Measurements from ENCODE around the gene TSFM.

Gene TSFM

DNA sequence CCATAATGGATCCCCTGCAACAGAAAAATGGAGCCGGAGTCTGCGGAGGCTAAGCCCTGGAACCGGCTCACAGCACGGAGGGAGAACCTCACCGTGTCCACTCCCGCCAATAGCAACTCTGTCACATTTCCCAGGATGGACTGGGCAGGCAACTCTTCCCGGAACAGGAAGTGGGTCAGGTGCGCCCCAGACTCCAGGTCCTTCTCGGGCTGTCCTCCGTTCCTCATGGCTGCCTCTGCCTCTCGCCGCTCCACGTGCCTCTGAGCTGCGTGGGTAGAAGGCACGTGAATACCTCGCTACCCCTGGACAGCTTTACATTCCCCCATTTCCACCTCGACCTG lies 18.0 kb upstream of the TSFM start:
- Histone ChIP-seq H3K36me3 (ENCODE audit: control insufficient read depth, insufficient read depth, low read length) (peaks cover 2% of the 10 kb centered on the region), H3K79me2 (ENCODE audit: control insufficient read depth, insufficient read depth, low read length) (no peaks in the 10 kb centered on the region), H3K56ac (ENCODE audit: low read length) (peak overlapping the region; percentile 66), H3K18ac (ENCODE audit: low read length) (no peak overlapping the region), H3K79me1 (ENCODE audit: low read length) (no peaks in the 10 kb centered on the region), H3K27me3 (ENCODE audit: insufficient read depth, low read length, poor library complexity) (peaks cover 19% of the 10 kb centered on the region), H3K9ac (ENCODE audit: low read length) (peak overlapping the region; percentile 54), H2BK5ac (ENCODE audit: low read length) (no peak overlapping the region), H2BK15ac (replicated peaks; ENCODE audit: low read depth) (no peak overlapping the region), H4K5ac (ENCODE audit: low read length) (no peak overlapping the region), H4K8ac (ENCODE audit: low read depth, low read length) (no peak overlapping the region), H3K23ac (ENCODE audit: low read length) (no peak overlapping the region), H3K4me1 (ENCODE audit: control insufficient read depth, low read depth, low read length) (peaks cover 9% of the 10 kb centered on the region), H3K4me2 (ENCODE audit: low read length) (peak overlapping the region; percentile 65), H2AK5ac (ENCODE audit: low read length) (no peak overlapping the region), H2BK120ac (ENCODE audit: low read depth, low read length) (no peak overlapping the region), H3K4ac (ENCODE audit: low read depth, low read length) (no peak overlapping the region), H3K27ac (ENCODE audit: low read depth, low read length) (no peak overlapping the region), H3K4me3 (ENCODE audit: low read length) (peak overlapping the region; percentile 10)
- WGBS (ENCODE audit: extremely low coverage, insufficient coverage, low lambda C conversion rate), result no CpG with 5 or more reads among the region's 17 CpGs
- DNase-seq, result no peak

DNA sequence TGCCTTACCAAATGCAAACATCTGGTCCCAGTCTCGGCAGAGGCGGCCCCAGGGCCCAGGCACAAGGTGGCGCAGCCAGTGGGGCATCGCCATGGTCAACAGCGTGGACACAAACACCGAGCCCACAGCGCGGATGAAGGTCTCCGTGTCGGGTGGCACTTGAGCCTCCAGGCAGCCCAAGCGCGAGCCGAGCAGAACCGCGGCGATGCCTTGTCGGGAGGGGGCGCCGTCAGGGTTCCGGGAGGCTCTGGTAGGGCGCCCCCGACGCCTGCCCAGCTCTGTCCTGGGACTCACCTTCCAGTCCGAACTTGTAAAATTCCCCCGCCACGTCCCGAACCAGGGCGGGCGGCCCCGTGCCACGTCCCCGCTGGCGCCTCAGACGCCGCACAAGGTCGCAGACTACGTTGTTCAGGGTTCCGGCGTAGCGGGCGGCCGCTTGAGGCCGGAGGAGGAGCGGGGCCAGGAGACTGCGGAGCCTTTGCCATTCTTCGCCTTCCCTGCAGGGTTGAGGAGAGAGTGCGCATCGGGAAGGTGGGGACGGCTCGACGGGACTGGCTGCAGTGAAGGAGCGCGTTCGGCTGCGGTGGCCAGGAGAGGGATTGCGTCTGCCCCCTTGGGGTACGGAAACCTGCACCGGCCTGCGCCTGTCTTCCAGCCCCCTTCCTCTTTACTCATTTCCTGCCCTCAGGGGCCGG lies 17.4 kb upstream of the TSFM start:
- no peak overlapping the region for H3K4ac ChIP-seq (ENCODE audit: low read depth, low read length)
- no CpG with 5 or more reads among the region's 60 CpGs for WGBS (ENCODE audit: extremely low coverage, insufficient coverage, low lambda C conversion rate)
- no peak overlapping the region for H3K23ac ChIP-seq (ENCODE audit: low read length)
- no peak overlapping the region for H4K8ac ChIP-seq (ENCODE audit: low read depth, low read length)
- no peak overlapping the region for H3K18ac ChIP-seq (ENCODE audit: low read length)
- H2AK5ac ChIP-seq (ENCODE audit: low read length), result no peak overlapping the region
- H2BK120ac ChIP-seq (ENCODE audit: low read depth, low read length), result no peak overlapping the region
- H2BK15ac ChIP-seq (replicated peaks; ENCODE audit: low read depth), result no peak overlapping the region
- peak; percentile 78 for DNase-seq
- H3K4me3 ChIP-seq (ENCODE audit: low read length), result peak overlapping the region; percentile 10
- H3K9ac ChIP-seq (ENCODE audit: low read length), result peak overlapping the region; percentile 54
- no peak overlapping the region for H3K27ac ChIP-seq (ENCODE audit: low read depth, low read length)
- H3K36me3 ChIP-seq (ENCODE audit: control insufficient read depth, insufficient read depth, low read length), result peaks cover 2% of the 10 kb centered on the region
- H3K27me3 ChIP-seq (ENCODE audit: insufficient read depth, low read length, poor library complexity), result peaks cover 19% of the 10 kb centered on the region
- H4K5ac ChIP-seq (ENCODE audit: low read length), result no peak overlapping the region
- H2BK5ac ChIP-seq (ENCODE audit: low read length), result no peak overlapping the region
- peaks cover 9% of the 10 kb centered on the region for H3K4me1 ChIP-seq (ENCODE audit: control insufficient read depth, low read depth, low read length)
- H3K4me2 ChIP-seq (ENCODE audit: low read length), result peak overlapping the region; percentile 65
- H3K79me2 ChIP-seq (ENCODE audit: control insufficient read depth, insufficient read depth, low read length), result no peaks in the 10 kb centered on the region
- no peaks in the 10 kb centered on the region for H3K79me1 ChIP-seq (ENCODE audit: low read length)
- peak overlapping the region; percentile 66 for H3K56ac ChIP-seq (ENCODE audit: low read length)

DNA sequence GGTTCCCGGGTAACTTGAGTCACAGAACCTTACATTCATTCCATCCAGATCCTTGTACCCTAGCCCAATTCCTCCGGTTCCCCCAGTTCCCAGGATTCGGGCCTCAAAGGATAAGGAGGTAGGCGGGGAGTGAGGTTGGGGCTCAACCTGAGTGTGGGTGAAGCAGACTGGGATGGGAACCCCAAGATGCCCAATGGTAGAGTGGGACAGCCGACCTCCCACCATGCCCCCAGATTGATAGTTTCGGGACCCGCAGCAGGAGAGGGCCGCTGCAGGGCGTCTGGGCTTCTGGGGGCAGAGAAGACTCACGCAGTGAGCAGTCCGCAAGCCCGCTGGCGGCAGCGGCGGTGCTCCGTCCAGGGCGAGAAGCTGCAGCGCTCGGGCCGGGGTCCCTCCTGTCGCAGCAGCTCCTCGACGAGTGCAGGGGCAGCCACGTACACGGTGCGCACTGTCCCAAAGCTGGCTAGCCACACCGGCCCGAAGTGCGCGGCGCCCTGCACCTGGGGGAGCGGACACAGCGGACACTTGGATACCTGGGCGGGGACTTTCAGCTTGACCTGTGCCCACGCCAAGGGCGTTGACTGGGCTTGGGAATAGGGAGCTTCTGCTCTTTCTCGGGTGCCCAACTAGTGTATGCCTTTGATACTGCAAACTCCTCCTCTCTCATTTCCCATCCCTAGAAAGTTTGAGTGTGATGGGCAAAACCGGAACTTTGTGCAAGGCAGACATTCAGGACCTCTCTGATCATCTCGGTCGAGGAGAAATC lies 16.7 kb upstream of the TSFM start:
- no peak overlapping the region for H2BK120ac ChIP-seq (ENCODE audit: low read depth, low read length)

GRCh38 chr12:57766464-57767304 lies 15.9 kb upstream of the TSFM start, which contains the start of gene CYP27B1:
CYP27B1 (minus strand) TSS chr12:57767078; CDS start chr12:57767041, 37 bp downstream.
- peaks cover 2% of the 10 kb centered on the region for H3K36me3 ChIP-seq (ENCODE audit: control insufficient read depth, insufficient read depth, low read length)
- H3K56ac ChIP-seq (ENCODE audit: low read length), result peak within 1 kb of the TSS; percentile 66
- no peak within 1 kb of the TSS for H3K27ac ChIP-seq (ENCODE audit: low read depth, low read length)
- WGBS (ENCODE audit: extremely low coverage, insufficient coverage, low lambda C conversion rate), result no CpG with 5 or more reads among the region's 38 CpGs
- H3K18ac ChIP-seq (ENCODE audit: low read length), result no peak within 1 kb of the TSS
- peaks cover 8% of the 10 kb centered on the region for H3K79me1 ChIP-seq (ENCODE audit: low read length)
- peaks cover 9% of the 10 kb centered on the region for H3K4me1 ChIP-seq (ENCODE audit: control insufficient read depth, low read depth, low read length)
- no peak within 1 kb of the TSS for H3K4me3 ChIP-seq (ENCODE audit: low read length)
- peak within 1 kb of the TSS; percentile 38 for H3K9ac ChIP-seq (ENCODE audit: low read length)
- H3K27me3 ChIP-seq (ENCODE audit: insufficient read depth, low read length, poor library complexity), result peaks cover 19% of the 10 kb centered on the region
- H4K5ac ChIP-seq (ENCODE audit: low read length), result no peak within 1 kb of the TSS
- H2BK5ac ChIP-seq (ENCODE audit: low read length), result no peak within 1 kb of the TSS
- no peak within 1 kb of the TSS for H2BK120ac ChIP-seq (ENCODE audit: low read depth, low read length)
- peaks cover 3% of the 10 kb centered on the region for H3K79me2 ChIP-seq (ENCODE audit: control insufficient read depth, insufficient read depth, low read length)
- H2BK15ac ChIP-seq (replicated peaks; ENCODE audit: low read depth), result no peak within 1 kb of the TSS
- peak within 1 kb of the TSS; percentile 28 for H3K4me2 ChIP-seq (ENCODE audit: low read length)
- no peak within 1 kb of the TSS for H3K4ac ChIP-seq (ENCODE audit: low read depth, low read length)
- no peak within 1 kb of the TSS for H2AK5ac ChIP-seq (ENCODE audit: low read length)
- H3K23ac ChIP-seq (ENCODE audit: low read length), result no peak within 1 kb of the TSS
- peak; percentile 81 for DNase-seq
- no peak within 1 kb of the TSS for H4K8ac ChIP-seq (ENCODE audit: low read depth, low read length)

More for the DNA sequence above, 16.7 kb upstream of the TSFM start:
- peaks cover 2% of the 10 kb centered on the region for H3K36me3 ChIP-seq (ENCODE audit: control insufficient read depth, insufficient read depth, low read length)
- peaks cover 19% of the 10 kb centered on the region for H3K27me3 ChIP-seq (ENCODE audit: insufficient read depth, low read length, poor library complexity)
- H3K56ac ChIP-seq (ENCODE audit: low read length), result peak overlapping the region; percentile 66
- H3K4me1 ChIP-seq (ENCODE audit: control insufficient read depth, low read depth, low read length), result peaks cover 9% of the 10 kb centered on the region
- peak overlapping the region; percentile 51 for H3K9ac ChIP-seq (ENCODE audit: low read length)
- peaks cover 4% of the 10 kb centered on the region for H3K79me1 ChIP-seq (ENCODE audit: low read length)
- no peak overlapping the region for H3K23ac ChIP-seq (ENCODE audit: low read length)
- no peak for DNase-seq
- no peak overlapping the region for H2AK5ac ChIP-seq (ENCODE audit: low read length)
- no peak overlapping the region for H2BK5ac ChIP-seq (ENCODE audit: low read length)
- no peak overlapping the region for H4K8ac ChIP-seq (ENCODE audit: low read depth, low read length)
- no peaks in the 10 kb centered on the region for H3K79me2 ChIP-seq (ENCODE audit: control insufficient read depth, insufficient read depth, low read length)
- H3K18ac ChIP-seq (ENCODE audit: low read length), result no peak overlapping the region
- H3K4me3 ChIP-seq (ENCODE audit: low read length), result no peak overlapping the region
- WGBS (ENCODE audit: extremely low coverage, insufficient coverage, low lambda C conversion rate), result no CpG with 5 or more reads among the region's 40 CpGs
- H3K27ac ChIP-seq (ENCODE audit: low read depth, low read length), result no peak overlapping the region
- H3K4me2 ChIP-seq (ENCODE audit: low read length), result peak overlapping the region; percentile 28
- H4K5ac ChIP-seq (ENCODE audit: low read length), result no peak overlapping the region
- H3K4ac ChIP-seq (ENCODE audit: low read depth, low read length), result no peak overlapping the region
- no peak overlapping the region for H2BK15ac ChIP-seq (replicated peaks; ENCODE audit: low read depth)

DNA sequence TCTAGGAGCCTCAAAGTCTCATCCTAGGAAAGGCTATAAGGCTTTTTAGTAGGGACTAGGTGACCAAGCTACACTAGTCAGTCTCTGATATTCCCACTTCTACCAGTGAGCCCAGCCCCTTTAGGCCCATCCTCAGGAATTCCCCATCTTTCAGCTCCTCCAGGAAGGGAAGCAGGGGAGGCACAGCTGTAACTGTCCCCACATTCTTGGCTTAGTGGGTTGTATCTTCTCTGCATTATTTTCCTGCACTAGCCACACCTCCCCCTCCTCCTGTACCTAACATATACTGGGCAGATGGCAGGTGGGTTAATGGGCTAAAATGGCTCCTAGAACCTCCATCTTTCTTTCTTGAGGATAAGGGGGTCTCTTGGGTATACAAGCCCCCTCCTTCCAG lies 15.3 kb upstream of the TSFM start:
- no peak for DNase-seq
- no peak overlapping the region for H3K9ac ChIP-seq (ENCODE audit: low read length)
- H3K4me1 ChIP-seq (ENCODE audit: control insufficient read depth, low read depth, low read length), result peaks cover 9% of the 10 kb centered on the region
- no peak overlapping the region for H2AK5ac ChIP-seq (ENCODE audit: low read length)
- H3K4ac ChIP-seq (ENCODE audit: low read depth, low read length), result no peak overlapping the region
- no peak overlapping the region for H4K5ac ChIP-seq (ENCODE audit: low read length)
- no peak overlapping the region for H3K4me3 ChIP-seq (ENCODE audit: low read length)
- no peak overlapping the region for H2BK15ac ChIP-seq (replicated peaks; ENCODE audit: low read depth)
- H3K79me1 ChIP-seq (ENCODE audit: low read length), result peaks cover 8% of the 10 kb centered on the region
- no peak overlapping the region for H4K8ac ChIP-seq (ENCODE audit: low read depth, low read length)
- no peak overlapping the region for H2BK5ac ChIP-seq (ENCODE audit: low read length)
- no peak overlapping the region for H3K4me2 ChIP-seq (ENCODE audit: low read length)
- no peak overlapping the region for H3K18ac ChIP-seq (ENCODE audit: low read length)
- H3K27ac ChIP-seq (ENCODE audit: low read depth, low read length), result no peak overlapping the region
- H3K27me3 ChIP-seq (ENCODE audit: insufficient read depth, low read length, poor library complexity), result peaks cover 19% of the 10 kb centered on the region
- no peak overlapping the region for H3K23ac ChIP-seq (ENCODE audit: low read length)
- H3K36me3 ChIP-seq (ENCODE audit: control insufficient read depth, insufficient read depth, low read length), result peaks cover 2% of the 10 kb centered on the region
- no peak overlapping the region for H3K56ac ChIP-seq (ENCODE audit: low read length)
- peaks cover 3% of the 10 kb centered on the region for H3K79me2 ChIP-seq (ENCODE audit: control insufficient read depth, insufficient read depth, low read length)
- no peak overlapping the region for H2BK120ac ChIP-seq (ENCODE audit: low read depth, low read length)
